ENCODE data around the gene CFAP20DC.

DNA sequence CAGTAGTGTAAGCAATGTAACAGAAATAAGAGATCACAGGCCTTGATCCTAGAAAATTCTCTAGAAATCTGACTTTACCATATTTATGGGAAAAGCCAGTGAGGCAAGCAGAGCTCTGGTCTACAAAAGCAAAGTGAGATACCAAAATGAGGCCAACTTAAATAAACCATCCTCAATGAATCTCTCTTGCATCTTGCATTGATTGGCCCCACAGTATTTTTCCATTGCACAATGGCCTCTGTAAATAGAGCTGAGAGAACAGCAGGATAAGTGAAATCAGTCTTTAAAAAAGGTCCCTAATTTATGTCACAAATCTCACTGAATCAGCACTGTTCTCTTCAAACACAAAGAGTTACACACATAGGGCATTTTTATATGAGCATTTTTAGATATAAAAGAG is 8.9 kb downstream of the CFAP20DC start:
- TF ChIP-seq, protein P1, sequence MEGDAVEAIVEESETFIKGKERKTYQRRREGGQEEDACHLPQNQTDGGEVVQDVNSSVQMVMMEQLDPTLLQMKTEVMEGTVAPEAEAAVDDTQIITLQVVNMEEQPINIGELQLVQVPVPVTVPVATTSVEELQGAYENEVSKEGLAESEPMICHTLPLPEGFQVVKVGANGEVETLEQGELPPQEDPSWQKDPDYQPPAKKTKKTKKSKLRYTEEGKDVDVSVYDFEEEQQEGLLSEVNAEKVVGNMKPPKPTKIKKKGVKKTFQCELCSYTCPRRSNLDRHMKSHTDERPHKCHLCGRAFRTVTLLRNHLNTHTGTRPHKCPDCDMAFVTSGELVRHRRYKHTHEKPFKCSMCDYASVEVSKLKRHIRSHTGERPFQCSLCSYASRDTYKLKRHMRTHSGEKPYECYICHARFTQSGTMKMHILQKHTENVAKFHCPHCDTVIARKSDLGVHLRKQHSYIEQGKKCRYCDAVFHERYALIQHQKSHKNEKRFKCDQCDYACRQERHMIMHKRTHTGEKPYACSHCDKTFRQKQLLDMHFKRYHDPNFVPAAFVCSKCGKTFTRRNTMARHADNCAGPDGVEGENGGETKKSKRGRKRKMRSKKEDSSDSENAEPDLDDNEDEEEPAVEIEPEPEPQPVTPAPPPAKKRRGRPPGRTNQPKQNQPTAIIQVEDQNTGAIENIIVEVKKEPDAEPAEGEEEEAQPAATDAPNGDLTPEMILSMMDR (IDR thresholded peaks at IDR 0.05), result no peak
- TF ChIP-seq EP300 (IDR thresholded peaks at IDR 0.05), result no peak
- TF ChIP-seq RAD21 (conservative IDR thresholded peaks at IDR 0.05 in 1 of 2, IDR thresholded peaks at IDR 0.05 in 1 of 2), result no peak
- no peak for TF ChIP-seq NPAS2 (CRISPR knock-in tag; IDR thresholded peaks at IDR 0.05; ENCODE audit: borderline replicate concordance)
- TF ChIP-seq, protein P2, sequence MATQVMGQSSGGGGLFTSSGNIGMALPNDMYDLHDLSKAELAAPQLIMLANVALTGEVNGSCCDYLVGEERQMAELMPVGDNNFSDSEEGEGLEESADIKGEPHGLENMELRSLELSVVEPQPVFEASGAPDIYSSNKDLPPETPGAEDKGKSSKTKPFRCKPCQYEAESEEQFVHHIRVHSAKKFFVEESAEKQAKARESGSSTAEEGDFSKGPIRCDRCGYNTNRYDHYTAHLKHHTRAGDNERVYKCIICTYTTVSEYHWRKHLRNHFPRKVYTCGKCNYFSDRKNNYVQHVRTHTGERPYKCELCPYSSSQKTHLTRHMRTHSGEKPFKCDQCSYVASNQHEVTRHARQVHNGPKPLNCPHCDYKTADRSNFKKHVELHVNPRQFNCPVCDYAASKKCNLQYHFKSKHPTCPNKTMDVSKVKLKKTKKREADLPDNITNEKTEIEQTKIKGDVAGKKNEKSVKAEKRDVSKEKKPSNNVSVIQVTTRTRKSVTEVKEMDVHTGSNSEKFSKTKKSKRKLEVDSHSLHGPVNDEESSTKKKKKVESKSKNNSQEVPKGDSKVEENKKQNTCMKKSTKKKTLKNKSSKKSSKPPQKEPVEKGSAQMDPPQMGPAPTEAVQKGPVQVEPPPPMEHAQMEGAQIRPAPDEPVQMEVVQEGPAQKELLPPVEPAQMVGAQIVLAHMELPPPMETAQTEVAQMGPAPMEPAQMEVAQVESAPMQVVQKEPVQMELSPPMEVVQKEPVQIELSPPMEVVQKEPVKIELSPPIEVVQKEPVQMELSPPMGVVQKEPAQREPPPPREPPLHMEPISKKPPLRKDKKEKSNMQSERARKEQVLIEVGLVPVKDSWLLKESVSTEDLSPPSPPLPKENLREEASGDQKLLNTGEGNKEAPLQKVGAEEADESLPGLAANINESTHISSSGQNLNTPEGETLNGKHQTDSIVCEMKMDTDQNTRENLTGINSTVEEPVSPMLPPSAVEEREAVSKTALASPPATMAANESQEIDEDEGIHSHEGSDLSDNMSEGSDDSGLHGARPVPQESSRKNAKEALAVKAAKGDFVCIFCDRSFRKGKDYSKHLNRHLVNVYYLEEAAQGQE (IDR thresholded peaks at IDR 0.05), result no peak
- no peak for TF ChIP-seq POLR2A (IDR thresholded peaks at IDR 0.05; ENCODE audit: low read length)
- TF ChIP-seq RCOR1 (IDR thresholded peaks at IDR 0.05; ENCODE audit: low read depth, low read length), result no peak
- no peak for TF ChIP-seq HEYL (CRISPR knock-in tag; IDR thresholded peaks at IDR 0.05)
- TF ChIP-seq, protein P3, sequence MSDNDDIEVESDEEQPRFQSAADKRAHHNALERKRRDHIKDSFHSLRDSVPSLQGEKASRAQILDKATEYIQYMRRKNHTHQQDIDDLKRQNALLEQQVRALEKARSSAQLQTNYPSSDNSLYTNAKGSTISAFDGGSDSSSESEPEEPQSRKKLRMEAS (IDR thresholded peaks at IDR 0.05), result no peak
- TF ChIP-seq TFCP2L1 (CRISPR knock-in tag; IDR thresholded peaks at IDR 0.05), result no peak
- no peak for TF ChIP-seq KDM5A (IDR thresholded peaks at IDR 0.05)
- TF ChIP-seq MAZ (IDR thresholded peaks at IDR 0.05; ENCODE audit: borderline replicate concordance, low read depth, low read length), result no peak

Measured in A549 (cell line).